ENCODE data around the gene SLC4A2. TPM values are rescaled to one million over a fixed set of nuclear protein-coding genes. Genes with fewer than 3 reads are reported as not detected.

The SLC4A2 gene
- polyA plus RNA-seq, 2 of the 4 experiments (the other 2 are of a cell fraction), result 112 to 275 TPM

GRCh38 chr7:151085691-151086620, 26.6 kb downstream of the SLC4A2 start, which contains the start of gene AGAP3 (continued):
- TF ChIP-seq JUNB (IDR thresholded peaks at IDR 0.05) (no peak), SMC3 (IDR thresholded peaks at IDR 0.05) (0 out of 3 replicates have a peak, but pooled peaks have one; percentile 12), SREBF2 (IDR thresholded peaks at IDR 0.05) (no peak), MYC (IDR thresholded peaks at IDR 0.05; ENCODE audit: borderline replicate concordance, low read length) (peak; percentile 43; the same call in 1 of the 2 replicates), POLR2A (IDR thresholded peaks at IDR 0.05; ENCODE audit: low read length) (peak; percentile 81), RARB (CRISPR knock-in tag; IDR thresholded peaks at IDR 0.05) (no peak), NFE2L2 (conservative IDR thresholded peaks at IDR 0.05; ENCODE audit: low read length) (no peak), EHMT2 (IDR thresholded peaks at IDR 0.05; ENCODE audit: low read depth) (no peak), FOSB (CRISPR knock-in tag; IDR thresholded peaks at IDR 0.05) (no peak), PHF8 (IDR thresholded peaks at IDR 0.05; ENCODE audit: borderline replicate concordance, low read depth) (no peak), NR3C1 (IDR thresholded peaks at IDR 0.05) (no peak), HOXB13 (CRISPR knock-in tag; IDR thresholded peaks at IDR 0.05; ENCODE audit: low read depth) (no peak), FOSL2 (IDR thresholded peaks at IDR 0.05) (no peak), FOSL2 (CRISPR knock-in tag; IDR thresholded peaks at IDR 0.05) (no peak), BCL3 (IDR thresholded peaks at IDR 0.05) (peak; percentile 17; the same call in 2 of the 3 replicates)

- ATAC-seq (peak; percentile 0 to 8; a peak in 1 of 6 replicates), DNase-seq (ENCODE audit: low read depth in 1 of 2, low spot score in 1 of 2) (no peak), FAIRE-seq (no peak)
- CTCF ChIA-PET, result interaction anchor here (1.0 to 27.1 kb wide), 10 partner anchors 9 to 79 kb away, joined by 3 to 412 read pairs (median 4); no protein-coding TSS in a partner anchor
- Histone ChIP-seq H3K4me1 (peaks cover 42% of the 10 kb centered on the region), H3K27ac (peak overlapping the region; percentile 84 to 98), H3K4me3 (peak overlapping the region; percentile 86), H3K4me2 (peak overlapping the region; percentile 97), H3K9me3 (no peaks in the 10 kb centered on the region)
- 2% methylated on average over 12 of the region's 56 CpGs for WGBS (ENCODE audit: missing lambda C conversion rate)
- TF ChIP-seq USF2 (IDR thresholded peaks at IDR 0.05) (no peak), MAX (IDR thresholded peaks at IDR 0.05) (0 out of 2 replicates have a peak, but pooled peaks have one; percentile 46)
- POLR2A ChIA-PET, result interaction anchor here (1.4 kb wide), 1 partner anchor 26 kb away, joined by 3 read pairs; no protein-coding TSS in a partner anchor
Measured at GRCh38 chr7:151086802-151087244, 27.4 kb downstream of the SLC4A2 start.

GRCh38 chr7:151087245-151088018, 28.0 kb downstream of the SLC4A2 start:
- H3K27ac ChIP-seq, result peak overlapping the region; percentile 84 to 98
- peak overlapping the region; percentile 97 for H3K4me2 ChIP-seq
- H3K4me1 ChIP-seq, result peaks cover 36% of the 10 kb centered on the region
- CTCF ChIA-PET, result interaction anchor here (0.7 to 27.1 kb wide), 13 partner anchors 9 to 361 kb away, joined by 3 to 412 read pairs (median 4); no protein-coding TSS in a partner anchor
- no peak for FAIRE-seq
- peak; percentile 47 to 61 for ATAC-seq
- WGBS (ENCODE audit: missing lambda C conversion rate), result 2% methylated on average over 15 of the region's 70 CpGs
- peak in 1 of 2 experiments; percentile 53 for DNase-seq (ENCODE audit: low read depth in 1 of 2, low spot score in 1 of 2)
- H3K9me3 ChIP-seq, result no peaks in the 10 kb centered on the region
- peak overlapping the region; percentile 86 for H3K4me3 ChIP-seq
- POLR2A ChIA-PET, result no interaction called here
- TF ChIP-seq JUN (IDR thresholded peaks at IDR 0.05) (peak in 1 of 2 experiments; percentile 39; a peak in 1 of 5 replicates), ZSCAN20 (CRISPR knock-in tag; IDR thresholded peaks at IDR 0.05) (no peak), REST (IDR thresholded peaks at IDR 0.05) (peak; percentile 36; the same call in 1 of the 2 replicates), CTCF (IDR thresholded peaks at IDR 0.05) (peak; percentile 54), MAX (IDR thresholded peaks at IDR 0.05) (peak; percentile 38), POLR2AphosphoS2 (conservative IDR thresholded peaks at IDR 0.05; ENCODE audit: low read length) (no peak), ESRRA (IDR thresholded peaks at IDR 0.05; ENCODE audit: borderline replicate concordance, low read length) (no peak), POLR2A (IDR thresholded peaks at IDR 0.05; ENCODE audit: low read length) (peak; percentile 34), TFCP2L1 (CRISPR knock-in tag; IDR thresholded peaks at IDR 0.05) (no peak)
